Osteocyte (in vitro differentiated cells): ENCODE measurements around the gene MED13L. TPM values are rescaled to one million over a fixed set of nuclear protein-coding genes. Genes with fewer than 3 reads are reported as not detected.

ENCODE experiments used
- DNase-seq: peaks from one replicate; pipeline ENCODE4 v3.0.0; 2021; ENCODE audit warnings: mixed read lengths; ENCODE audit not compliant: unreplicated experiment; ENCODE audit errors: extremely low spot score
- H3K27ac Mint-ChIP-seq: one replicate; pipeline ENCODE4 v1.8.0; 2021; ENCODE audit warnings: mild to moderate bottlenecking, mixed read lengths; ENCODE audit not compliant: unreplicated experiment
- H3K27me3 Mint-ChIP-seq: one replicate; pipeline ENCODE4 v1.8.0; 2021; ENCODE audit warnings: mixed read lengths; ENCODE audit not compliant: unreplicated experiment
- H3K36me3 Mint-ChIP-seq: one replicate; pipeline ENCODE4 v1.8.0; 2021; ENCODE audit warnings: mixed read lengths; ENCODE audit not compliant: unreplicated experiment
- H3K4me1 Mint-ChIP-seq: one replicate; pipeline ENCODE4 v1.8.0; 2021; ENCODE audit warnings: mixed read lengths; ENCODE audit not compliant: unreplicated experiment
- H3K4me3 Mint-ChIP-seq: one replicate; pipeline ENCODE4 v1.8.0; 2021; ENCODE audit warnings: mild to moderate bottlenecking, moderate library complexity, mixed read lengths; ENCODE audit not compliant: unreplicated experiment
- H3K9me3 Mint-ChIP-seq: one replicate; pipeline ENCODE4 v1.8.0; 2021; ENCODE audit warnings: mixed read lengths; ENCODE audit not compliant: unreplicated experiment
- CTCF ChIP-seq: fragments of 200-600 bp; sonication (generic); IDR thresholded peaks from 2 replicates; pipeline ENCODE4 v1.5.0; 2021; ENCODE audit warnings: antibody characterized with exemption, mild to moderate bottlenecking, moderate library complexity
- total RNA-seq: library from RNA; stranded (reverse); gene quantifications from 2 replicates; pipeline ENCODE4 v1.2.1, GENCODE V29; 2021

The MED13L gene
- total RNA-seq, 1 donor from 2014 or later, result 229 TPM

- TF ChIP-seq CTCF, result no peak
- H3K27me3 Mint-ChIP-seq, result peaks cover 3% of the 10 kb centered on the region
- no peak overlapping the region for H3K27ac Mint-ChIP-seq
- DNase-seq, result no peak
- H3K4me3 Mint-ChIP-seq, result no peak overlapping the region
- H3K36me3 Mint-ChIP-seq, result no peaks in the 10 kb centered on the region
- H3K4me1 Mint-ChIP-seq, result peaks cover 5% of the 10 kb centered on the region
- H3K9me3 Mint-ChIP-seq, result peaks cover 10% of the 10 kb centered on the region
Observed at GRCh38 chr12:115943310-115943629, 334.2 kb downstream of the MED13L start.

GRCh38 chr12:115942346-115942745 lies 335.1 kb downstream of the MED13L start:
- peaks cover 8% of the 10 kb centered on the region for H3K27me3 Mint-ChIP-seq
- no peak overlapping the region for H3K27ac Mint-ChIP-seq
- no peak overlapping the region for H3K4me3 Mint-ChIP-seq
- H3K9me3 Mint-ChIP-seq, result peaks cover 10% of the 10 kb centered on the region
- no peak for TF ChIP-seq CTCF
- H3K36me3 Mint-ChIP-seq, result no peaks in the 10 kb centered on the region
- peaks cover 5% of the 10 kb centered on the region for H3K4me1 Mint-ChIP-seq
- DNase-seq, result no peak

- H3K4me1 Mint-ChIP-seq, result peaks cover 5% of the 10 kb centered on the region
- no peak for TF ChIP-seq CTCF
- H3K27me3 Mint-ChIP-seq, result peaks cover 11% of the 10 kb centered on the region
- DNase-seq, result no peak
- peaks cover 10% of the 10 kb centered on the region for H3K9me3 Mint-ChIP-seq
- no peak overlapping the region for H3K27ac Mint-ChIP-seq
- H3K36me3 Mint-ChIP-seq, result no peaks in the 10 kb centered on the region
- no peak overlapping the region for H3K4me3 Mint-ChIP-seq
Observed at GRCh38 chr12:115941362-115941761, 336.1 kb downstream of the MED13L start.

GRCh38 chr12:115938794-115939377 lies 338.6 kb downstream of the MED13L start:
- Mint-ChIP-seq H3K36me3 (no peaks in the 10 kb centered on the region), H3K27ac (no peak overlapping the region), H3K4me3 (no peak overlapping the region), H3K4me1 (peaks cover 5% of the 10 kb centered on the region), H3K27me3 (peaks cover 15% of the 10 kb centered on the region), H3K9me3 (peaks cover 10% of the 10 kb centered on the region)
- no peak for DNase-seq
- TF ChIP-seq CTCF, result no peak

GRCh38 chr12:115936997-115937916 lies 340.2 kb downstream of the MED13L start:
- no peaks in the 10 kb centered on the region for H3K36me3 Mint-ChIP-seq
- peak; percentile 44 for DNase-seq
- no peak overlapping the region for H3K27ac Mint-ChIP-seq
- peaks cover 10% of the 10 kb centered on the region for H3K9me3 Mint-ChIP-seq
- TF ChIP-seq CTCF, result no peak
- peaks cover 17% of the 10 kb centered on the region for H3K27me3 Mint-ChIP-seq
- no peak overlapping the region for H3K4me3 Mint-ChIP-seq
- peaks cover 5% of the 10 kb centered on the region for H3K4me1 Mint-ChIP-seq
